Ascending aorta (tissue), 2 donors: ENCODE data around the gene SRRM2. TPM values are rescaled to one million over a fixed set of nuclear protein-coding genes. Genes with fewer than 3 reads are reported as not detected.

Experiments used
- DNase-seq, 2 donors: peaks; one replicate each; pipeline ENCODE4 v3.0.0-alpha.2; 2019; ENCODE audit warnings: low spot score in 2 of 2
- H3K27ac ChIP-seq, 2 donors: fragments of 200-600 bp; sonication (generic); one replicate each; pipeline ENCODE4 v1.5.1; 2016 to 2017; ENCODE audit warnings: mild to moderate bottlenecking in 1 of 2
- H3K27me3 ChIP-seq: fragments of 200-600 bp; sonication (generic); one replicate; pipeline ENCODE4 v1.5.1; 2017
- H3K36me3 ChIP-seq, 2 donors: fragments of 200-600 bp; sonication (generic); one replicate each; pipeline ENCODE4 v1.5.1; 2016
- H3K4me1 ChIP-seq, 2 donors: fragments of 200-600 bp; sonication (generic); one replicate each; pipeline ENCODE4 v1.5.1; 2016 to 2017; ENCODE audit warnings: mild to moderate bottlenecking in 1 of 2
- H3K4me3 ChIP-seq, 2 donors: fragments of 200-600 bp; sonication (generic); one replicate each; pipeline ENCODE4 v1.5.1; 2016 to 2017; ENCODE audit warnings: mild to moderate bottlenecking in 1 of 2
- H3K9me3 ChIP-seq, 2 donors: fragments of 200-600 bp; sonication (generic); one replicate each; pipeline ENCODE4 v1.5.1; 2016
- CTCF ChIP-seq, 3 experiments: fragments of 200-600 bp in 2 of 3; fragments of 450-650 bp in 1 of 3; sonication (generic) in 2 of 3; IDR thresholded peaks; one replicate each; pipeline ENCODE4 v1.5.1; 2016 to 2019; ENCODE audit warnings: antibody characterized with exemption in 3 of 3, mild to moderate bottlenecking in 1 of 3, moderate library complexity in 1 of 3
- intact Hi-C: fragments of 100-400 bp; cut with DNase I; formaldehyde crosslinking; loops from one replicate; pipeline ENCODE4 v1.15.1; 2023
- total RNA-seq: library from RNA; depleted of rRNA; stranded (reverse); fragments of >200 nt; gene quantifications from one replicate; pipeline ENCODE4 v1.1.0, GENCODE V29; 2016

SRRM2 gene
- total RNA-seq, 1 donor from 2014 or later: 359 TPM

- no peak overlapping the region for H3K27ac ChIP-seq
- no peak for DNase-seq
- H3K27me3 ChIP-seq: no peaks in the 10 kb centered on the region
- no peaks in the 10 kb centered on the region for H3K36me3 ChIP-seq
- no peak overlapping the region for H3K4me3 ChIP-seq
- H3K4me1 ChIP-seq: no peaks in the 10 kb centered on the region
- no peaks in the 10 kb centered on the region for H3K9me3 ChIP-seq
- intact Hi-C loops: no loop called here
- TF ChIP-seq CTCF (IDR thresholded peaks at IDR 0.05): no peak
Measured at GRCh38 chr16:2743007-2743810, 9.2 kb upstream of the SRRM2 start.

- intact Hi-C loops: no loop called here
- Histone ChIP-seq H3K27ac (no peak overlapping the region), H3K27me3 (no peaks in the 10 kb centered on the region), H3K9me3 (no peaks in the 10 kb centered on the region), H3K36me3 (no peaks in the 10 kb centered on the region), H3K4me3 (no peak overlapping the region), H3K4me1 (no peaks in the 10 kb centered on the region)
- DNase-seq: no peak
- TF ChIP-seq CTCF (IDR thresholded peaks at IDR 0.05): no peak
Measured at GRCh38 chr16:2744711-2745110, 7.7 kb upstream of the SRRM2 start.

GRCh38 chr16:2745116-2745890 is 7.1 kb upstream of the SRRM2 start:
- intact Hi-C loops: no loop called here
- Histone ChIP-seq H3K27ac (no peak overlapping the region), H3K4me1 (no peaks in the 10 kb centered on the region), H3K4me3 (no peak overlapping the region), H3K36me3 (no peaks in the 10 kb centered on the region), H3K27me3 (no peaks in the 10 kb centered on the region), H3K9me3 (no peaks in the 10 kb centered on the region)
- DNase-seq: no peak
- TF ChIP-seq CTCF (IDR thresholded peaks at IDR 0.05): no peak

- Histone ChIP-seq H3K27me3 (no peaks in the 10 kb centered on the region), H3K4me1 (no peaks in the 10 kb centered on the region), H3K4me3 (no peak overlapping the region), H3K9me3 (no peaks in the 10 kb centered on the region), H3K27ac (no peak overlapping the region), H3K36me3 (no peaks in the 10 kb centered on the region)
- TF ChIP-seq CTCF (IDR thresholded peaks at IDR 0.05): no peak
- no peak for DNase-seq
- intact Hi-C loops: no loop called here
Measured at GRCh38 chr16:2745961-2746360, 6.5 kb upstream of the SRRM2 start.

- no peak for DNase-seq
- TF ChIP-seq CTCF (IDR thresholded peaks at IDR 0.05): no peak
- no peak overlapping the region for H3K4me3 ChIP-seq
- H3K36me3 ChIP-seq: no peaks in the 10 kb centered on the region
- peaks cover 3 to 5% of the 10 kb centered on the region in 2 donors for H3K4me1 ChIP-seq
- H3K27me3 ChIP-seq: no peaks in the 10 kb centered on the region
- no peaks in the 10 kb centered on the region for H3K9me3 ChIP-seq
- intact Hi-C loops: no loop called here
- H3K27ac ChIP-seq: no peak overlapping the region
Measured at GRCh38 chr16:2748757-2749455, 3.5 kb upstream of the SRRM2 start.
